HCT116 (cell line): ENCODE measurements around the gene LTBP1.

Source experiments
- EZH2 ChIP-seq: fragments of 200-600 bp; sonication (generic); IDR thresholded peaks from 2 replicates; pipeline ENCODE4 v1.6.1; 2017; ENCODE audit warnings: antibody characterized with exemption, mixed run types
- EZH2phosphoT487 ChIP-seq: fragments of 200-600 bp; IDR thresholded peaks from 2 replicates; pipeline ENCODE4 v1.6.1; 2018; ENCODE audit warnings: antibody characterized with exemption, borderline replicate concordance
- POLR2A ChIP-seq: IDR thresholded peaks from 2 replicates; pipeline ENCODE4 v1.7.0; 2011; ENCODE audit warnings: borderline replicate concordance; ENCODE audit not compliant: insufficient read depth, insufficient read length; ENCODE audit errors: extremely low read depth
- POLR2AphosphoS5 ChIP-seq: IDR thresholded peaks from 2 replicates; pipeline ENCODE4 v1.6.1; 2011; ENCODE audit warnings: mild to moderate bottlenecking, low read depth, low read length, moderate library complexity
- RAD21 ChIP-seq: IDR thresholded peaks from 2 replicates; pipeline ENCODE4 v1.6.1; 2012; ENCODE audit warnings: low read depth, mild to moderate bottlenecking
- SIN3A ChIP-seq: IDR thresholded peaks from 2 replicates; pipeline ENCODE4 v1.6.1; 2012; ENCODE audit warnings: low read depth
- SRF ChIP-seq: IDR thresholded peaks from 2 replicates; pipeline ENCODE4 v1.6.1; 2012; ENCODE audit warnings: low read depth
- TCF7L2 ChIP-seq: IDR thresholded peaks from 2 replicates; pipeline ENCODE4 v1.7.0; 2011; ENCODE audit warnings: borderline replicate concordance, inconsistent platforms; ENCODE audit not compliant: insufficient read depth, insufficient read length; ENCODE audit errors: extremely low read depth
- YY1 ChIP-seq: IDR thresholded peaks from 2 replicates; pipeline ENCODE4 v1.6.1; 2011; ENCODE audit warnings: low read length, low read depth, moderate library complexity, mild to moderate bottlenecking; ENCODE audit not compliant: insufficient replicate concordance; ENCODE audit errors: extremely low read depth
- ZNF274 ChIP-seq: fragments of 200-500 bp; sonication (Bioruptor generic); IDR thresholded peaks from 2 replicates; pipeline ENCODE4 v1.6.1; 2014; ENCODE audit warnings: mild to moderate bottlenecking, low read depth, low read length, inconsistent platforms
- TF ChIP-seq, protein P1 (sequence below): IDR thresholded peaks from 2 replicates; pipeline ENCODE4 v1.6.1; 2011; ENCODE audit warnings: mild to moderate bottlenecking, low read length, moderate library complexity; ENCODE audit not compliant: insufficient replicate concordance; ENCODE audit errors: extremely low read depth
- TF ChIP-seq, protein P2 (sequence below), 3 experiments: fragments of 200-600 bp in 1 of 3; sonication (generic) in 1 of 3; IDR thresholded peaks in 2 of 3; conservative IDR thresholded peaks in 1 of 3; 2 replicates each; pipeline ENCODE4 v1.5.1; 2012 to 2017; ENCODE audit warnings: low read depth in 2 of 3, low read length in 2 of 3, antibody characterized with exemption in 1 of 3, borderline replicate concordance in 1 of 3, control low read depth in 1 of 3, mild to moderate bottlenecking in 1 of 3, mixed read lengths in 1 of 3, mixed run types in 1 of 3, moderate library complexity in 1 of 3; ENCODE audit not compliant: insufficient read depth in 1 of 3

DNA sequence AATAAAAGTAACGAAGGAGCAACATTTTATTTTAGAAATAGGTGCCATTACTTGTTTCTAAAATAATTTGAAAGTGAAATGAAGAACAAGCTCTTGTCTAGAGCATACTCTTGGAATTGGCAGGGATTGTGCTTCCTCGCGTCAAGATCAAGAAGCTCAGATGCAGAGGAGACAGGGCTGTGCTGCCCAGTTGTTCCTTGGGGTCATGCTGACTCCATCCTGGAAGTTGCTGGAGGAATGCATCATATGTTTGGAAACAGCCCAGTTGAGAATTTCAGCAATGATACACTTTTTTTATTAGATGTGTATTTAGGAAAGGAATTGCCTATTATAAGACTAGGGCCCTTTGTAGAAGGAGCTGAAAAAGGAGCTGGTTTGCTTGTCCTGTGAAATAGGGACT is 17.2 kb downstream of the LTBP1 start:
- TF ChIP-seq, protein P1, sequence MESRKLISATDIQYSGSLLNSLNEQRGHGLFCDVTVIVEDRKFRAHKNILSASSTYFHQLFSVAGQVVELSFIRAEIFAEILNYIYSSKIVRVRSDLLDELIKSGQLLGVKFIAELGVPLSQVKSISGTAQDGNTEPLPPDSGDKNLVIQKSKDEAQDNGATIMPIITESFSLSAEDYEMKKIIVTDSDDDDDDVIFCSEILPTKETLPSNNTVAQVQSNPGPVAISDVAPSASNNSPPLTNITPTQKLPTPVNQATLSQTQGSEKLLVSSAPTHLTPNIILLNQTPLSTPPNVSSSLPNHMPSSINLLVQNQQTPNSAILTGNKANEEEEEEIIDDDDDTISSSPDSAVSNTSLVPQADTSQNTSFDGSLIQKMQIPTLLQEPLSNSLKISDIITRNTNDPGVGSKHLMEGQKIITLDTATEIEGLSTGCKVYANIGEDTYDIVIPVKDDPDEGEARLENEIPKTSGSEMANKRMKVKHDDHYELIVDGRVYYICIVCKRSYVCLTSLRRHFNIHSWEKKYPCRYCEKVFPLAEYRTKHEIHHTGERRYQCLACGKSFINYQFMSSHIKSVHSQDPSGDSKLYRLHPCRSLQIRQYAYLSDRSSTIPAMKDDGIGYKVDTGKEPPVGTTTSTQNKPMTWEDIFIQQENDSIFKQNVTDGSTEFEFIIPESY: no peak
- no peak for TF ChIP-seq YY1
- no peak for TF ChIP-seq EZH2
- no peak for TF ChIP-seq SRF
- TF ChIP-seq POLR2AphosphoS5: no peak
- TF ChIP-seq, protein P2, sequence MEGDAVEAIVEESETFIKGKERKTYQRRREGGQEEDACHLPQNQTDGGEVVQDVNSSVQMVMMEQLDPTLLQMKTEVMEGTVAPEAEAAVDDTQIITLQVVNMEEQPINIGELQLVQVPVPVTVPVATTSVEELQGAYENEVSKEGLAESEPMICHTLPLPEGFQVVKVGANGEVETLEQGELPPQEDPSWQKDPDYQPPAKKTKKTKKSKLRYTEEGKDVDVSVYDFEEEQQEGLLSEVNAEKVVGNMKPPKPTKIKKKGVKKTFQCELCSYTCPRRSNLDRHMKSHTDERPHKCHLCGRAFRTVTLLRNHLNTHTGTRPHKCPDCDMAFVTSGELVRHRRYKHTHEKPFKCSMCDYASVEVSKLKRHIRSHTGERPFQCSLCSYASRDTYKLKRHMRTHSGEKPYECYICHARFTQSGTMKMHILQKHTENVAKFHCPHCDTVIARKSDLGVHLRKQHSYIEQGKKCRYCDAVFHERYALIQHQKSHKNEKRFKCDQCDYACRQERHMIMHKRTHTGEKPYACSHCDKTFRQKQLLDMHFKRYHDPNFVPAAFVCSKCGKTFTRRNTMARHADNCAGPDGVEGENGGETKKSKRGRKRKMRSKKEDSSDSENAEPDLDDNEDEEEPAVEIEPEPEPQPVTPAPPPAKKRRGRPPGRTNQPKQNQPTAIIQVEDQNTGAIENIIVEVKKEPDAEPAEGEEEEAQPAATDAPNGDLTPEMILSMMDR (IDR thresholded peaks at IDR 0.05 in 2 of 3, conservative IDR thresholded peaks at IDR 0.05 in 1 of 3; ENCODE audit: borderline replicate concordance in 1 of 3, insufficient read depth in 1 of 3, low read depth in 2 of 3, low read length in 2 of 3): no peak
- TF ChIP-seq SIN3A: no peak
- TF ChIP-seq POLR2A: no peak
- TF ChIP-seq EZH2phosphoT487: no peak
- no peak for TF ChIP-seq RAD21
- no peak for TF ChIP-seq TCF7L2
- TF ChIP-seq ZNF274: no peak
